Nephron (organoid): ENCODE data around the gene GEMIN5.
"Not testable (repeated sequence)": the region's sequence is repeated elsewhere in the genome, so short reads cannot be mapped to it uniquely, and the experiment has no call there.

Experiments used
- H3K27ac Mint-ChIP-seq, 3 experiments: 2 replicates each; pipeline ENCODE4 v1.8.0; 2020; ENCODE audit warnings: mixed read lengths in 3 of 3, mild to moderate bottlenecking in 2 of 3, moderate library complexity in 1 of 3
- H3K27me3 Mint-ChIP-seq: 2 replicates; pipeline ENCODE4 v1.8.0; 2021; ENCODE audit warnings: low read depth, mild to moderate bottlenecking, moderate library complexity, mixed read lengths
- H3K36me3 Mint-ChIP-seq: 2 replicates; pipeline ENCODE4 v1.8.0; 2020; ENCODE audit warnings: low read depth, mixed read lengths
- H3K4me1 Mint-ChIP-seq: 2 replicates; pipeline ENCODE4 v1.8.0; 2020; ENCODE audit warnings: mixed read lengths
- H3K4me3 Mint-ChIP-seq, 3 experiments: 2 replicates each; pipeline ENCODE4 v1.8.0; 2020; ENCODE audit warnings: mild to moderate bottlenecking in 3 of 3, mixed read lengths in 3 of 3, moderate library complexity in 2 of 3
- H3K9me3 Mint-ChIP-seq: 2 replicates; pipeline ENCODE4 v1.8.0; 2020; ENCODE audit warnings: mixed read lengths
- TF ChIP-seq, protein P1 (sequence below), 3 experiments: fragments of 200-600 bp; sonication (generic); IDR thresholded peaks; one replicate each; pipeline ENCODE4 v1.5.0; 2021; ENCODE audit warnings: antibody characterized with exemption in 3 of 3; ENCODE audit not compliant: unreplicated experiment in 3 of 3

Gene GEMIN5

DNA sequence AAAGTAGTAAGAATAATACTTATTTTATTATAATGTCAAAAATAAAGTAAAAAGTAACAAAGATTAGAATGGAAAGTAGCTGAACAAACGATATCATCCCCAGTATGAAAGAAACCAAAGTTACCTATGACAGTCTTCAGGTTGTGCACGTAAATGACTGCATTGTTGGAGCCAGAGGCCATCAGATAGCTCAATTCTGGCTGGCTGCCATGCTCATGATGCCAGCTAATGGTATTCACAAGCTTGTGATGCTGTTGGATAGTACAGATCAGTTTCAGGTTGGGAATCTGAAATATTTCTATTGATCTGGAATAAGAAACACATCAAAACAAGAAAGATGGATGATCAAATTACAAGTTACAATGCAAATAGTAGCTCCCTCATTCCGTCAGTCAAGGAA, 21.1 kb downstream of the GEMIN5 start:
- Mint-ChIP-seq H3K4me3 (no peak overlapping the region), H3K4me1 (no peaks in the 10 kb centered on the region), H3K36me3 (peaks cover 57% of the 10 kb centered on the region), H3K27ac (no peak overlapping the region), H3K9me3 (no peaks in the 10 kb centered on the region), H3K27me3 (no peaks in the 10 kb centered on the region)
- TF ChIP-seq, protein P1, sequence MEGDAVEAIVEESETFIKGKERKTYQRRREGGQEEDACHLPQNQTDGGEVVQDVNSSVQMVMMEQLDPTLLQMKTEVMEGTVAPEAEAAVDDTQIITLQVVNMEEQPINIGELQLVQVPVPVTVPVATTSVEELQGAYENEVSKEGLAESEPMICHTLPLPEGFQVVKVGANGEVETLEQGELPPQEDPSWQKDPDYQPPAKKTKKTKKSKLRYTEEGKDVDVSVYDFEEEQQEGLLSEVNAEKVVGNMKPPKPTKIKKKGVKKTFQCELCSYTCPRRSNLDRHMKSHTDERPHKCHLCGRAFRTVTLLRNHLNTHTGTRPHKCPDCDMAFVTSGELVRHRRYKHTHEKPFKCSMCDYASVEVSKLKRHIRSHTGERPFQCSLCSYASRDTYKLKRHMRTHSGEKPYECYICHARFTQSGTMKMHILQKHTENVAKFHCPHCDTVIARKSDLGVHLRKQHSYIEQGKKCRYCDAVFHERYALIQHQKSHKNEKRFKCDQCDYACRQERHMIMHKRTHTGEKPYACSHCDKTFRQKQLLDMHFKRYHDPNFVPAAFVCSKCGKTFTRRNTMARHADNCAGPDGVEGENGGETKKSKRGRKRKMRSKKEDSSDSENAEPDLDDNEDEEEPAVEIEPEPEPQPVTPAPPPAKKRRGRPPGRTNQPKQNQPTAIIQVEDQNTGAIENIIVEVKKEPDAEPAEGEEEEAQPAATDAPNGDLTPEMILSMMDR (IDR thresholded peaks at IDR 0.05; ENCODE audit: unreplicated experiment in 3 of 3) = no peak

DNA sequence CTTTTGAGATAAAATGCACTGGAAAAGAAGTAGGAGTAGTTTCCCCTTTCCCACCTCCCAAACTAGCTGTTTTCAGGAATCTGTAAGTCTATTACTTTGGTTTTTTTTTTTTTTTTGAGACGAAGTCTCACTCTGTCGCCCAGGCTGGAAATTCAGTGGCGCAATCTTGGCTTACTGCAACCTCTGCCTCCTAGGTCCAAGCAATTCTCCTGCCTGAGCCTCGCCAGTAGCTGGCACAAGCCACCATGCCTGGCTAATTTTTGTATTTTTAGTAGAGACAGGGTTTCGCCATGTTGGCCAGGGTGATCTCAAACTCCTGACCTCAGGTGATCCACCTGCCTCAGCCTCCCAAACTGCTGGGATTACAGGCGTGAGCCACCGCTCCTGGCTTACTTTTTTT, 32.4 kb downstream of the GEMIN5 start:
- H3K36me3 Mint-ChIP-seq = peaks cover 62% of the 10 kb centered on the region
- not testable (repeated sequence) for H3K4me3 Mint-ChIP-seq, H3K4me1 Mint-ChIP-seq, H3K27ac Mint-ChIP-seq, H3K27me3 Mint-ChIP-seq, H3K9me3 Mint-ChIP-seq

- H3K4me1 Mint-ChIP-seq = no peaks in the 10 kb centered on the region
- no peak overlapping the region for H3K27ac Mint-ChIP-seq
- H3K36me3 Mint-ChIP-seq = peaks cover 56% of the 10 kb centered on the region
- no peaks in the 10 kb centered on the region for H3K9me3 Mint-ChIP-seq
- no peak overlapping the region for H3K4me3 Mint-ChIP-seq
- no peaks in the 10 kb centered on the region for H3K27me3 Mint-ChIP-seq
- TF ChIP-seq, protein P1 (IDR thresholded peaks at IDR 0.05; ENCODE audit: unreplicated experiment in 3 of 3) = no peak
These were observed 36.1 kb downstream of the GEMIN5 start for GRCh38 chr5:154901913-154902312.

DNA sequence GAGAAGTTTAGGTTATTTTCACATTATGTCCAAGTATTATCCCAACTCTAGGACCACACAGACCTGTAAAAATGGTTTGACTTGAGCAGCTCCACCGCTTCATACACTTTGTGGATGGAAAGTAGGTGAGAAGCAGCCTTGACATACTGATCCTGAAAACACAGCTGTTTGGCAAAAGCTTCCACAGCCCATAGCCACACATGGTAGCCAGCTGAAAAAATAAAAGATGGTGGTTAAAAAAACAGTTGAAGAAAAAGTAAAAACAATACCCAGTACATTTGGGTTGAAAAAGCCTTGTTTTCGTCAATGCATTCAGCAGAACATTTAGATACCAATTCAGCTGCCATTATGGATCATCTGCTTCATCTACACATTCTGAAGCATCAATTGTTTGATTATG, 36.7 kb downstream of the GEMIN5 start:
- Mint-ChIP-seq H3K27ac (no peak overlapping the region), H3K4me1 (no peaks in the 10 kb centered on the region), H3K27me3 (no peaks in the 10 kb centered on the region), H3K4me3 (no peak overlapping the region), H3K36me3 (peaks cover 60% of the 10 kb centered on the region), H3K9me3 (no peaks in the 10 kb centered on the region)
- TF ChIP-seq, protein P1 (IDR thresholded peaks at IDR 0.05; ENCODE audit: unreplicated experiment in 3 of 3) = no peak

DNA sequence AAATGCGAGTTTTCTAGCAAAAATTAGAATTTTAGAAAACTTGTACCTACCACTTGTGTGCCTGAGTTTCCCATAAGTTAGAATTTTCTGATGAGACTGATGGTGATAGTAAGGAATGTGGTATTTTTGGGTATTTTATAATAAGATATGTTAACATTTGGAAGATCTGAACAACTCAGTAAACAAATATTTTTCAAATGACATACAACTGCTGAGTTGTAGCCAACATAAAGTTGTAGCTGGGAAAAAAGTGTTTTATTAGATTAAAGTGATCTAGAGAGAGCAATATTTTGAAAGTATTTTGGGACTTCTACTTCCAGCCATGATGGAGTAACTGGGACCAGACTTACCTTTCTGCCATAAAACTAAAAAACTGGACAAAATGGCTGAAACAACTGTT, 37.9 kb downstream of the GEMIN5 start:
- Mint-ChIP-seq H3K4me3 (no peak overlapping the region), H3K27ac (no peak overlapping the region), H3K36me3 (peaks cover 72% of the 10 kb centered on the region), H3K27me3 (no peaks in the 10 kb centered on the region), H3K4me1 (no peaks in the 10 kb centered on the region), H3K9me3 (no peaks in the 10 kb centered on the region)
- TF ChIP-seq, protein P1 (IDR thresholded peaks at IDR 0.05; ENCODE audit: unreplicated experiment in 3 of 3) = no peak

DNA sequence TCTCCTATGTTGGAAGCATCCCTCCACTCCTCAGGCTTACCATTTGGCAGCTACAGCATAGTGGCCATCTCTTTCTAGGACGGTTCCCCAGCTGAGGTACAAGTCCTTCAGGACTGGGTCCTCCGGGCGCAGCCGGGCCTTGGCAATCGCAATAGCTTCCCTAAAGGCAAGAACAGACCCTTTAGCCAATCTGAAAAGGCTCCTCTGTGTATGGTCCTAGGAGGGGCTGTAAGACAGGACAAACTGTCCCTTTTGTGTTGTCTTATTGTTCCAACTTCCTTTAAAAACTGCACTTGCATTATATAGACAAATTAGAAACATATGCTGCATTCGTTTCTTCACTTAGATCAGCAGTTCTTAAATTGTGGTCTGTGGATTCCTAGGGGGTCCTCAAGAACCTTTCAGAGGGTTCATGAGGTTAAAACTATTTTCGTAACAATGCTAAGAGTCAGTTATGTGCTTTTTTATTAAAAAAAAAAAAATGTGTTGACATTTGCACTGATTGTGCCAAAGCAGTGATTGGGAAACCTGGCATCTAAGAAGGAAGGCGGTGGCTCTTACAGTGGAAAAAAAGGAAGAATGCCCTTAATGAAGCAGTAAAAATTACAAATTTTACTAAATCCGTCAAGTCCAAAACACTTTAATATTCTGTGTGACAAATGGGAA, 38.7 kb downstream of the GEMIN5 start:
- TF ChIP-seq, protein P1 (IDR thresholded peaks at IDR 0.05; ENCODE audit: unreplicated experiment in 3 of 3) = no peak
- no peak overlapping the region for H3K4me3 Mint-ChIP-seq
- H3K27ac Mint-ChIP-seq = no peak overlapping the region
- no peaks in the 10 kb centered on the region for H3K27me3 Mint-ChIP-seq
- no peaks in the 10 kb centered on the region for H3K4me1 Mint-ChIP-seq
- no peaks in the 10 kb centered on the region for H3K9me3 Mint-ChIP-seq
- H3K36me3 Mint-ChIP-seq = peaks cover 68% of the 10 kb centered on the region
